ENCODE data around the gene GABPA. TPM values are rescaled to one million over a fixed set of nuclear protein-coding genes. Genes with fewer than 3 reads are reported as not detected.

The GABPA gene
- 5.7 to 6.8 TPM (median 6.4 TPM) in 5 replicates for total RNA-seq (2022; extraction: Qiagen RNA extraction)

DNA sequence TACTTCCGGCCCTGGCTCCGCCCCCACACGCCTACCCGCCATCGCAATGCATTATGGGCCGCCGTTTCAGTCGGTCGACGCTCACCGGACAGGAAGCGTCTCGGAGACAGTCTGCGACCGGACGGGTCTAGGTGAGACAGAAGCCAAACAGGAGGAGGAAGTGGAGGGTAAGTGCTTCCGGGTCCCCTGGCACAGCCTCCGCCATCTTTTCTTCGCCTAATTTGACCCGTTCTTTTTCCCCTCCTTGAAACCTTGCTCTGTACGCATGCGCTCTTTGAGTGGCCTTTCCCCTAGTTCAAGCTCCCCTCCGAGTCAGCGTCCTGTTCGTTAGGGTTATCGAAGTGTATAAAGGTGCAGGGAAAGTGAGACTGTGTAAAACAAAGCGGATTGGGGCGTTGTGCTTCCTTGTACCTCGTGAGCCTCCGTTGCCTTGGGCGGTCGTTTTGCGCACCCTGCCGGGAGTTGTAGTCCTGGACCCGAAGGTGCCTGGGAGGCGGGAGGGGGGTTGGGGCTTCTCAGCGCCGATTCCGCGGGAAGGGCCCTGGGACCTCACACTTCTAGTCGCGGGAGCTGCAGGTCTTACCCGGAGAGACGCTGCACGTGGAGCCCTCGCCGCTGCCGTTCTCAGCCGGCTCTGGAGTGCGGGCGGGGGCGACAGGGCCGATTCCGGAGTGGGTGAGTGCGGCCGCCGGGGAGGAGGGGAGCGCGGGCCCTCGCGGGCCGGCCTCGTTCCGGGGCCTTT, at the start of gene GABPA, which contains the start of gene ATP5PF:
Gene GABPA, plus strand, starts transcription at position 69 of the 742 bp plus-strand sequence. CDS start 6,627 bp downstream, outside the sequence.
Gene ATP5PF, minus strand, starts transcription at position 1 of the 742 bp plus-strand sequence. CDS start 5,110 bp downstream, outside the sequence.

Other genes starting within 250 kb of the GABPA start
- 31.2 to 35.9 TPM (median 32.3 TPM) in 5 replicates for gene MRPL39, start 127.5 kb upstream of the GABPA start, total RNA-seq (2022; extraction: Qiagen RNA extraction)
- gene JAM2, start 95.7 kb upstream of the GABPA start, total RNA-seq (2022; extraction: Qiagen RNA extraction), result 0.02 to 0.08 TPM in 2 of 5 replicates, not detected in the others
- 208 to 230 TPM (median 216 TPM) in 5 replicates for gene ATP5PF, start 68 bp upstream of the GABPA start, total RNA-seq (2022; extraction: Qiagen RNA extraction)

All from A549 treated with AZD2906 at 1 μM for 4 hours (cell line).